IPS DF 19.7 (cell line): ENCODE measurements around the gene PTPRR.

Experiments
- DNase-seq: peaks from one replicate; pipeline ENCODE4 v3.0.0-alpha.2; 2013; ENCODE audit warnings: low read depth, low spot score

PTPRR gene

DNA sequence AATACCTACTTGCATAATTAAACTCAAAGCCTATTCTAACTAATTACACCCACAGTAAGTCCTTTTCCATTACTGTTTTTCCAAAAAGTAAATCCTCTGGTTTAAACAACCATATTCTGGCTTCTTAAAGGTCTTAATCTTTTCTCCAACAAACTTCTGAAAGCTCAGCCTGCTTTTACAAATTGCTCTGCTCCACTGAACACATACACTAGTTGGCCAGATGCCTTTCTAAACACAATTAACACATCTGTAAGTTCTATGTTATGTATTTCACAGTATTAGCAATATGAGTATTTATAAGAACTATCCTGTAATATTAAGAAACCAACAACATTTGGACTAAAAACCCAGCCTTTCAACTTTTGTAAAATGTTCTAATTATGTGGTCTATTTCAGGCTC, 313.4 kb downstream of the PTPRR start:
- DNase-seq, result no peak

GRCh38 chr12:70605976-70606375, 314.6 kb downstream of the PTPRR start:
- DNase-seq, result no peak

DNA sequence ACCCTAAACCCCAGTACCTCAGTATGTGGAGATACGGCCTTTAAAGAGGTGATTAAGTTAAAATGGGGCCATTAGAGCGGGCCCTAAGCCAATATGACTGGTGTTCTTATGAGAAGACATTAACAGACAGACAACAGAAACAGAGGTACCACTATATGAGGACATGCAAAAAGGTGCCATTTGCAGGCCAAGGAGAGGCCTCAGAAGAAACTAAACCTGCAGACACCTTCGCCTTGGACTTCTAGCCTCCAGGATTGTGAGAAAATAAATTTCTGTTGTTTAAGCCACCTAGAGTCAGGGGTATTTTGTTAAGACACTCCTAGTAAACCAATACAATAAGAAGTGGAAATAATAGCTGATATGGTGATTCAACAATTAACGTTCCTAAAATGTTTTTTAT, 315.9 kb downstream of the PTPRR start:
- no peak for DNase-seq

DNA sequence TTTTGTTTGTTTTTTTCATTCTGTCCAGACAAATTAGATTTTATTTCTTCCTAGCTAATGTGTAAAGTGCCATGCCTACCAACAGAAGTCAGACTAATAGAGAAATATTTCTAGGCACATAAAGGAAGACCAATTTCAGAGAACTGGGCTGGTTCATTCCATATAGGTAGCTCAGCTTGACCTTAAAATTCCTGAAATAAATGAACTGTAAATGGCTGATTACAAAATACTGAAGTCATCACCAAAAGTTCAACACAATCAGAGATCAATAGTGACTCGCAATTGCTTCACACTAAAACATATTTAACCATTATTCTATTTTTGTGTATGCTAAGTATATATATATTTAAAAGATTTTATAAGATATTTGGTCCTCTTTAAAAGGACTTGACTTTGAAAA, 317.5 kb downstream of the PTPRR start:
- DNase-seq, result no peak

- no peak for DNase-seq
Observed at GRCh38 chr12:70598467-70599193, 321.9 kb downstream of the PTPRR start.

GRCh38 chr12:70592664-70593063, 327.9 kb downstream of the PTPRR start:
- no peak for DNase-seq

DNA sequence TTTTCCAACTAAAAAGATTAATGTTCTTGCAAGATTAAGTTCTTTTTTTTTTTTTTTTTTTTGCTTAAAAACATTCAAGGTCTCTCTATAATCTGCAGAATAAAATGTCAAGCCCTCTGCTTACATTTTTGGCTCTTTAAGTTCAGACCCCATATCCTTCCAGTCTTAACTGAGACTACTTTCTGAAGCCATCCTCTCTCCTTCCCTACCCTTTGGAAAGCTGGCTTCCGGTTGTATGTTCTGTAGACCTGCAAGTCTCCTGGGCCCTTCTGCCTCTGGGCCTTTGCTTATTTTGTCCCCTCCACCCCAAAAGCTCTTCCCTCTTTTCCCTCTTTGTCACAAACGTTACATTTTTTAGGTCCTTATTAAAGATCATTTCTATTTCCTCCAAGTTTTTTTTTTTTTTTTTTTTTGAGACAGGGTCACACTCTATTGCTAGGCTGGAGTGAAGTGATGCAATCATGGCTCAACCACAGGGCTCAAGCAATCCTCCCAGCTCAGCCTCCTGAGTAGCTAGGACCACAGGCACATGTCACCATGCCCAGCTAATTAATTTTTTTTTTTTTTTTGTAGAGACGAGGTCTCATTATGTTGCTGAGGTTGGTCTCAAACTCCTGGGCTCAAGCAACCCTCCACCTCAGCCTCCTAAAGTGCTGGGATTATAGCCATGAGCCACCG, 329.9 kb downstream of the PTPRR start:
- no peak for DNase-seq

DNA sequence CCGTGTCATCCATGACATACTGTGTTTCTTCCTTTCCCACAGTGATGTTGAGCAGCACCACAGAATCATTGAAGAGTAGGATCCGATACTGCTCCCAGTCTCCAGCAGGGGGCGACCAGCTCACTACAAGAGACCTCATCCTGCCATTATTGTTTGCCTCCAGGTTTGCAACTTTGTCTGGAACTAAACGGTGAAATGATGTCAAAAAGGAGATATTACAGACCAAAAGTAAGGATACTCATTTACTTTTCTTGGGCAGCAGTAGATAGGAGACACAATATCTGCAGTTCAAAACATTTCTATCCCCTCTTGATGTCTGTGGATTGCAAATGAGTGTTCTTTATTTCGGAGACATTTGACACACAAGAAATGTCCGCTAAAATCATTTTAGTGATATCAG, 330.5 kb downstream of the PTPRR start:
- peak; percentile 56 for DNase-seq
